Left ventricle myocardium inferior (tissue), 1 donor: ENCODE measurements around the gene ZNF280C. TPM values are rescaled to one million over a fixed set of nuclear protein-coding genes. Genes with fewer than 3 reads are reported as not detected.

Experiments used
- DNase-seq: peaks from one replicate; pipeline ENCODE4 v3.0.0-alpha.2; 2020
- H3K27ac ChIP-seq: fragments of 200-600 bp; replicated peaks from 2 replicates; pipeline ENCODE4 v1.8.0; 2021
- H3K27me3 ChIP-seq: fragments of 200-600 bp; 2 replicates; pipeline ENCODE4 v1.8.0; 2021; ENCODE audit warnings: low read depth
- H3K36me3 ChIP-seq: fragments of 200-600 bp; 2 replicates; pipeline ENCODE4 v1.8.0; 2021
- H3K4me1 ChIP-seq: fragments of 200-600 bp; 2 replicates; pipeline ENCODE4 v1.8.0; 2021
- H3K4me3 ChIP-seq: fragments of 200-600 bp; 2 replicates; pipeline ENCODE4 v1.8.0; 2021; ENCODE audit warnings: mild to moderate bottlenecking, moderate library complexity
- H3K9me3 ChIP-seq: fragments of 200-600 bp; replicated peaks from 2 replicates; pipeline ENCODE4 v1.8.0; 2021
- intact Hi-C: fragments of 100-400 bp; cut with micrococcal nuclease; formaldehyde crosslinking; loops from one replicate; pipeline ENCODE4 v1.11.0; 2022
- total RNA-seq: library from RNA; stranded (reverse); fragmentation: NEBNext Ultra II Directional; extraction: Animal tissue kit (Norgen Biotek cat#: 25700); gene quantifications from one replicate; pipeline ENCODE4 v1.2.1, GENCODE V29; 2021
- TF ChIP-seq, protein P1 (sequence below): fragments of 200-600 bp; IDR thresholded peaks from 2 replicates; pipeline ENCODE4 v1.8.0; 2021; ENCODE audit warnings: antibody characterized with exemption, mild to moderate bottlenecking, borderline replicate concordance
- donor health status: DM: no; HTN: yes; CAD: no; lungs with severe emphysema.

The ZNF280C gene
- total RNA-seq, 1 donor from 2014 or later, result 1.5 TPM

DNA sequence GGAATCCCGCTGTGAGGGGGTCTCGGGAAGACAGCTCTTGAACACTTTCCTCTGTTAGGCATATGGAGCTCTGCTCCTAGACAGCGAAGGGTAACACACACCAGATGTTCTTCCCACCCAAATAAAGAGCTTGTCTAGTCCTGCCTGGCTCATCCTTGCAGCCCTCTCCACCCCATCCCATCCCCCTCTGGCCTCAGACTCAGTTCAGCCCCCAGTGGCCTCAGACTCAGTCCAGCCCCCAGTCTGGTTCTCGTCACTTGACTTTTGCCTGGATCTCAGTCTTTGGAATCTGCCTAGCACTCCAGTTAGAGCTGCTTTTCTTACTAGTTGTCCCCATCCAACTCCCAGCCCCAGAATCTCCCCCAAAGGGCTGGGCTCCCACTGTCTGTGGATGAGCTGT, 82.0 kb downstream of the ZNF280C start:
- Histone ChIP-seq H3K9me3 (no peaks in the 10 kb centered on the region), H3K36me3 (no peaks in the 10 kb centered on the region), H3K4me3 (no peak overlapping the region), H3K4me1 (no peaks in the 10 kb centered on the region), H3K27ac (no peak overlapping the region), H3K27me3 (no peaks in the 10 kb centered on the region)
- DNase-seq, result no peak
- TF ChIP-seq, protein P1, sequence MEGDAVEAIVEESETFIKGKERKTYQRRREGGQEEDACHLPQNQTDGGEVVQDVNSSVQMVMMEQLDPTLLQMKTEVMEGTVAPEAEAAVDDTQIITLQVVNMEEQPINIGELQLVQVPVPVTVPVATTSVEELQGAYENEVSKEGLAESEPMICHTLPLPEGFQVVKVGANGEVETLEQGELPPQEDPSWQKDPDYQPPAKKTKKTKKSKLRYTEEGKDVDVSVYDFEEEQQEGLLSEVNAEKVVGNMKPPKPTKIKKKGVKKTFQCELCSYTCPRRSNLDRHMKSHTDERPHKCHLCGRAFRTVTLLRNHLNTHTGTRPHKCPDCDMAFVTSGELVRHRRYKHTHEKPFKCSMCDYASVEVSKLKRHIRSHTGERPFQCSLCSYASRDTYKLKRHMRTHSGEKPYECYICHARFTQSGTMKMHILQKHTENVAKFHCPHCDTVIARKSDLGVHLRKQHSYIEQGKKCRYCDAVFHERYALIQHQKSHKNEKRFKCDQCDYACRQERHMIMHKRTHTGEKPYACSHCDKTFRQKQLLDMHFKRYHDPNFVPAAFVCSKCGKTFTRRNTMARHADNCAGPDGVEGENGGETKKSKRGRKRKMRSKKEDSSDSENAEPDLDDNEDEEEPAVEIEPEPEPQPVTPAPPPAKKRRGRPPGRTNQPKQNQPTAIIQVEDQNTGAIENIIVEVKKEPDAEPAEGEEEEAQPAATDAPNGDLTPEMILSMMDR, result no peak
- intact Hi-C loops, result no loop called here

DNA sequence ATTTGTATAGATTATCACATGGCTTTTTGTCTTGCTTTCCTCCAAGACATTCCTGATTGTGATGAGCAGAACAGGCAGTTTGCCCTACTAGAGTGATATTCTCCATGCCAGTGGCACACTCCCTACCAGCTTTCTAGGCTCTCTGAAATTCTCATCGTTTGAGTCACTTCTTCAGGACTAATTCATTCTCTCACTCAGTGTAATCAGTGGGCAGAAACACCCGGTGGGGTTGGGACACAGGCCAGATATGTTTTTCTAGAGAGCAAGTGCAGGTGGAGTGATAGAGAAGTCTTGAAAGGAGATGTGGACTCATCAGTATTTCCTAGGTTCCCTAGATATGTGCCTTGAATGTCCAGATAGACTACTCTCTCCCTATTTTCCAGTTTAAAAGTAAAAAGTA, 83.8 kb downstream of the ZNF280C start:
- intact Hi-C loops, result no loop called here

DNA sequence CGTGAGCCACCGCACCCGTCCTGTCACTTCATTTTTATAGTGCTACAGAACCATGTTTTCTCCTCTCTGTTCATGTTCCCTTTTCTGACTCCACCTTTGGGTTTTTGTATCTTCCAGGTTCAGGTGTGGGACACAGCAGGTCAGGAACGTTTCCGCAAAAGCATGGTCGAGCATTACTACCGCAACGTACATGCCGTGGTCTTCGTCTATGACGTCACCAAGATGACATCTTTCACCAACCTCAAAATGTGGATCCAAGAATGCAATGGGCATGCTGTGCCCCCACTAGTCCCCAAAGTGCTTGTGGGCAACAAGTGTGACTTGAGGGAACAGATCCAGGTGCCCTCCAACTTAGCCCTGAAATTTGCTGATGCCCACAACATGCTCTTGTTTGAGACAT, 84.5 kb downstream of the ZNF280C start:
- Histone ChIP-seq H3K4me3 (no peak overlapping the region), H3K9me3 (no peaks in the 10 kb centered on the region), H3K27ac (no peak overlapping the region), H3K27me3 (no peaks in the 10 kb centered on the region), H3K4me1 (no peaks in the 10 kb centered on the region), H3K36me3 (no peaks in the 10 kb centered on the region)
- TF ChIP-seq, protein P1, result no peak
- DNase-seq, result no peak
- intact Hi-C loops, result no loop called here

More for the DNA sequence above, 83.8 kb downstream of the ZNF280C start:
- no peaks in the 10 kb centered on the region for H3K27me3 ChIP-seq
- no peaks in the 10 kb centered on the region for H3K4me1 ChIP-seq
- no peak overlapping the region for H3K27ac ChIP-seq
- H3K4me3 ChIP-seq, result no peak overlapping the region
- TF ChIP-seq, protein P1, result no peak
- no peaks in the 10 kb centered on the region for H3K9me3 ChIP-seq
- DNase-seq, result no peak
- H3K36me3 ChIP-seq, result no peaks in the 10 kb centered on the region

DNA sequence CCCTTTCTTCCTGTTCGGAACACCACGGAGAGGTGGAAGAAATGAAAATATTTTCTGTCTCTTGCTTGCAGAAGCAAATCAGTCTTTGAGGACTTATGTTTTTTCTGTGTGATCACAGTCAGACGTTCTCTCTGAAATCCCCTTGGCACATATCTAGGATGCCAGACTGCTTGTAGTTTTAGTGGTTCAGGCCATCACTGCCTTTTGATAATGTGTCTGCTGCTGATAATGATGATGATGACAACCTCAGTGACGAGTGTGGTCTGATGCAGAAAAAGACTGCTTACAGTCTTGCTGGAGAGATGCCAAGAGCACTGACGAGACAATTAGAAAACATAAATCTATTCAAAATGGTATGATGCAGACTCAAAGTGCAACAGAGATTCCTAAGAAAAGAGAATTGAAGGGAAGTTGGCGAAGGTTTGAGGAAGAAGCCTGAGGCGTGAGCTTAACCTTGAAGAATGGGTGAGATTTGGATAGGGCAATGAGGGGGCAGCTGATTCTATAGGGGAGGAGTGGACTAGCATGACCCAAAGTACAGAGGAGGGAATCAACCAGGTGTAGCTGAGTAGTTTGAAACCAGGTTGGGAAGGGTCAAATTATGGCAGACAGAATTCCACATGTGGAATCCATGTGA, 89.0 kb downstream of the ZNF280C start:
- TF ChIP-seq, protein P1, result no peak
- Histone ChIP-seq H3K9me3 (no peaks in the 10 kb centered on the region), H3K4me3 (no peak overlapping the region), H3K27me3 (no peaks in the 10 kb centered on the region), H3K27ac (no peak overlapping the region), H3K4me1 (peaks cover 4% of the 10 kb centered on the region), H3K36me3 (no peaks in the 10 kb centered on the region)
- no peak for DNase-seq
- intact Hi-C loops, result no loop called here

DNA sequence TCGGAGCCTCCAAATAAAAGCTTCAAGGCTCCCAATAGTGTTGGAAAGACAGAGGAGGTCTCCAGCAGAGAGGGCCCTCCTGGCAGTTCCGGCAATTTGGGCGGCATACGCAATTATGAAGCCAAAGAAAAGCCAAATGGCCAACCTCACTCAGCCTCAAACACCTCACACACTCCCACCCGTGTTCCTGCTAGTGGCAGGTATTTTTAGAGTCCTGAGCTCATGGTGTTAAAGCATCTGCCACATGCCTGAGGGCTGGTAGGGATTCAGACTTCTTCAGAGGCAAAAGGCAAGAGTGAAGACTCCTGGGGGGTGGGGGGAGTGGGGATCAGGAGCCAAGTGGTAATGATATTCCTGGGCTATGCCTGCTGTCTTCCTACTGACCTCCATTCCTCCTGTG, 89.5 kb downstream of the ZNF280C start:
- Histone ChIP-seq H3K4me1 (peaks cover 9% of the 10 kb centered on the region), H3K27ac (no peak overlapping the region), H3K27me3 (no peaks in the 10 kb centered on the region), H3K4me3 (no peak overlapping the region), H3K9me3 (no peaks in the 10 kb centered on the region), H3K36me3 (no peaks in the 10 kb centered on the region)
- intact Hi-C loops, result no loop called here
- no peak for DNase-seq
- TF ChIP-seq, protein P1, result no peak
